HG03135 (cell line): ENCODE measurements around the gene CD300H.

Experiments
- ATAC-seq: cut with Tn5 transposase; IDR thresholded peaks from one replicate; pipeline ENCODE4 v1.9.1; 2021; ENCODE audit warnings: mild to moderate bottlenecking, moderate library complexity; ENCODE audit not compliant: unreplicated experiment

The CD300H gene

GRCh38 chr17:74567397-74567796, at the start of gene CD300H:
TSS of gene CD300H (minus strand) at chr17:74567509.
- no peak for ATAC-seq

GRCh38 chr17:74616696-74617095, 49.4 kb upstream of the CD300H start:
- no peak for ATAC-seq

GRCh38 chr17:74612046-74612445, 44.7 kb upstream of the CD300H start:
- ATAC-seq = no peak

GRCh38 chr17:74610108-74610507, 42.8 kb upstream of the CD300H start:
- ATAC-seq = no peak

- no peak for ATAC-seq
These were observed 41.2 kb upstream of the CD300H start for GRCh38 chr17:74608511-74608910.

- ATAC-seq = no peak
These were observed 39.9 kb upstream of the CD300H start for GRCh38 chr17:74607221-74607620.

- ATAC-seq = no peak
These were observed 38.7 kb upstream of the CD300H start for GRCh38 chr17:74606050-74606449.

GRCh38 chr17:74605361-74605760, 38.1 kb upstream of the CD300H start:
- ATAC-seq = no peak

GRCh38 chr17:74604761-74605160, 37.5 kb upstream of the CD300H start:
- no peak for ATAC-seq

GRCh38 chr17:74604200-74604599, 36.9 kb upstream of the CD300H start:
- no peak for ATAC-seq

GRCh38 chr17:74603746-74604145, 36.4 kb upstream of the CD300H start:
- ATAC-seq = no peak

- no peak for ATAC-seq
These were observed 35.8 kb upstream of the CD300H start for GRCh38 chr17:74603037-74603635.

GRCh38 chr17:74601944-74602572, 34.7 kb upstream of the CD300H start:
- ATAC-seq = no peak

- no peak for ATAC-seq
These were observed 32.2 kb upstream of the CD300H start for GRCh38 chr17:74599448-74599939.

GRCh38 chr17:74599023-74599399, 31.7 kb upstream of the CD300H start:
- ATAC-seq = no peak

GRCh38 chr17:74598346-74599022, 31.2 kb upstream of the CD300H start:
- no peak for ATAC-seq

- no peak for ATAC-seq
These were observed 29.9 kb upstream of the CD300H start for GRCh38 chr17:74597069-74597790.

GRCh38 chr17:74595037-74595750, 27.9 kb upstream of the CD300H start:
- ATAC-seq = no peak

GRCh38 chr17:74592087-74592990, 25.0 kb upstream of the CD300H start, which contains the start of gene CD300LD:
TSS of gene CD300LD (minus strand) at chr17:74592283. CDS start at chr17:74592202, 81 bp downstream.
- no peak for ATAC-seq

- ATAC-seq = no peak
These were observed 24.2 kb upstream of the CD300H start for GRCh38 chr17:74591503-74591902.
